ENCODE measurements around the gene CD300LG.

The CD300LG gene

DNA sequence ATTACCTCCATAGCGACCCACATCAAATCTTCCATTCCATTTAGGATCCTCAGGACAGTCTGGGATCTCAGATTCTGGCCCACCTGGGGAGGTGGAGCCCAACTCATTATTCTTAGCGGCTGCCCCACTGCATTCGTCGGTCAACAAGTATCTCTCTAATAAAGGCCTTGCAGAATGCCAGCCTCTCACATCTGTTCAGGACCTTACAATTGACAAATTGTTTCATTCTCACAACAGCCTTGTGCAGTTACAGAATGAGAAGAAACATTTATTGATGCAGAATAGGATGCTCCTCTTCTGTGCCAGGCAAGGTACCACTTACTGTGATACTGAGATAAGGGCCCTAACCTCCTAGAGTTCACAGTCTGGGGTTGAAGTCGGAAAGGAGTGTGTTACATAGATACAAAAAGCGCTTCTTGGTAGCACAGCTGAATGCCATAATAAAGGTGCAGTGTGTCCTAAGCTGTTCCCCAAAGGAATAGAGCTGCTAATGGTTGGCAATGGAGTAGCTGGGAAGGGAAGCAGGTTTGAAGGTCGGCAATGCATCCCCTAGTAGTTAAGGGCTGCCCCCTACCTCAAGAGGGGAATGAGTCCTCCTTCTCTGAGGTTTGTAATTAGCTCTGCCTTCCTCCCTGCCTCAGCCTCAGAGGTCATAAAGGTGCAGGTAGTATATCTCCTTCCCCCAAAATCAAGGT lies 62.7 kb downstream of the CD300LG start:
- Histone ChIP-seq H3K4me3 (ENCODE audit: low read depth, low read length) (no peak overlapping the region), H3K27ac (no peak overlapping the region), H3K27me3 (replicated peaks) (peaks cover 24% of the 10 kb centered on the region), H3K36me3 (replicated peaks) (no peaks in the 10 kb centered on the region)
- in situ Hi-C loops (cut with HindIII; ENCODE audit: low pct_ligation_motif_present, low sequenced_read_pairs) = no loop called here
- DNase-seq = no peak
- TF ChIP-seq, protein P1, sequence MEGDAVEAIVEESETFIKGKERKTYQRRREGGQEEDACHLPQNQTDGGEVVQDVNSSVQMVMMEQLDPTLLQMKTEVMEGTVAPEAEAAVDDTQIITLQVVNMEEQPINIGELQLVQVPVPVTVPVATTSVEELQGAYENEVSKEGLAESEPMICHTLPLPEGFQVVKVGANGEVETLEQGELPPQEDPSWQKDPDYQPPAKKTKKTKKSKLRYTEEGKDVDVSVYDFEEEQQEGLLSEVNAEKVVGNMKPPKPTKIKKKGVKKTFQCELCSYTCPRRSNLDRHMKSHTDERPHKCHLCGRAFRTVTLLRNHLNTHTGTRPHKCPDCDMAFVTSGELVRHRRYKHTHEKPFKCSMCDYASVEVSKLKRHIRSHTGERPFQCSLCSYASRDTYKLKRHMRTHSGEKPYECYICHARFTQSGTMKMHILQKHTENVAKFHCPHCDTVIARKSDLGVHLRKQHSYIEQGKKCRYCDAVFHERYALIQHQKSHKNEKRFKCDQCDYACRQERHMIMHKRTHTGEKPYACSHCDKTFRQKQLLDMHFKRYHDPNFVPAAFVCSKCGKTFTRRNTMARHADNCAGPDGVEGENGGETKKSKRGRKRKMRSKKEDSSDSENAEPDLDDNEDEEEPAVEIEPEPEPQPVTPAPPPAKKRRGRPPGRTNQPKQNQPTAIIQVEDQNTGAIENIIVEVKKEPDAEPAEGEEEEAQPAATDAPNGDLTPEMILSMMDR (IDR thresholded peaks at IDR 0.05; ENCODE audit: low read depth, low read length, missing control alignments) = no peak

- peaks cover 15% of the 10 kb centered on the region for H3K27me3 ChIP-seq (replicated peaks)
- in situ Hi-C loops (cut with HindIII; ENCODE audit: low pct_ligation_motif_present, low sequenced_read_pairs) = no loop called here
- TF ChIP-seq, protein P1 (IDR thresholded peaks at IDR 0.05; ENCODE audit: low read depth, low read length, missing control alignments) = no peak
- H3K4me3 ChIP-seq (ENCODE audit: low read depth, low read length) = no peak overlapping the region
- no peak overlapping the region for H3K27ac ChIP-seq
- no peak for DNase-seq
- H3K36me3 ChIP-seq (replicated peaks) = no peaks in the 10 kb centered on the region
Measured at GRCh38 chr17:43911904-43912303, 64.9 kb downstream of the CD300LG start.

DNA sequence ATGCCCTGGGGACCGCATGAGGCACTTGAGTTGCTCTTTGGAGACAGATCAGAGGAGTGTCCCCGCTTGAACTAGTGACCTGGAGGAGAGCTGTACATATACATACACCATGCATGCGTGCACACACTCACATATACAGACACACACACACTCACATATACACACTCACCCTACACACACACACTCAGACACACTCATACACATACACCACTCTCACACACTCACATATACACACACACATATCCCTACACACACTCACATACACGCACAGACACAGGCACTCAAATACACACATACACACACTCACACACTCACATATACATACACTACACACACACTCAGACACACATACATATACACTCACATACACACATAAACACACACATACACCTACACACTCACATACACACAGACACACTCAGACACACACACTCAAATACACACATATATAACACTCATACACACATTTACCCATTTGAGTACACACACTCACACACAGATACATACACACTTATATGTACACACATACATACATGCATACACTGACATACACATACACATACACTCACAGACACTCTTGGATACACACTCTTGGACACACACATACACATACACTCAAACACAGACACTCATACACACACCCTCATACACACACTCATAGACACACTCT lies 65.8 kb downstream of the CD300LG start:
- DNase-seq = no peak
- TF ChIP-seq, protein P1 (IDR thresholded peaks at IDR 0.05; ENCODE audit: low read depth, low read length, missing control alignments) = no peak
- peaks cover 13% of the 10 kb centered on the region for H3K27me3 ChIP-seq (replicated peaks)
- no peak overlapping the region for H3K4me3 ChIP-seq (ENCODE audit: low read depth, low read length)
- in situ Hi-C loops (cut with HindIII; ENCODE audit: low pct_ligation_motif_present, low sequenced_read_pairs) = no loop called here
- no peaks in the 10 kb centered on the region for H3K36me3 ChIP-seq (replicated peaks)
- no peak overlapping the region for H3K27ac ChIP-seq
